Activated naive CD8-positive, alpha-beta T cell treated with anti-CD3 and anti-CD28 coated beads for 36 hours (primary cell): ENCODE results near the gene PER3. TPM values are rescaled to one million over a fixed set of nuclear protein-coding genes. Genes with fewer than 3 reads are reported as not detected.

Source experiments
- DNase-seq: peaks from one replicate; pipeline ENCODE4 v3.0.0; 2021
- H3K27ac Mint-ChIP-seq: one replicate; pipeline ENCODE4 v1.8.0; 2022; ENCODE audit warnings: mild to moderate bottlenecking, moderate library complexity, mixed read lengths
- H3K27me3 Mint-ChIP-seq: one replicate; pipeline ENCODE4 v1.8.0; 2022; ENCODE audit warnings: mild to moderate bottlenecking, mixed read lengths
- H3K36me3 Mint-ChIP-seq: one replicate; pipeline ENCODE4 v1.8.0; 2021; ENCODE audit warnings: mild to moderate bottlenecking, mixed read lengths
- H3K4me1 Mint-ChIP-seq: one replicate; pipeline ENCODE4 v1.8.0; 2021; ENCODE audit warnings: mixed read lengths
- H3K4me3 Mint-ChIP-seq: one replicate; pipeline ENCODE4 v1.8.0; 2022; ENCODE audit warnings: mild to moderate bottlenecking, moderate library complexity, mixed read lengths
- H3K9me3 Mint-ChIP-seq: one replicate; pipeline ENCODE4 v1.8.0; 2022; ENCODE audit warnings: mixed read lengths
- total RNA-seq, 2 experiments: library from RNA; stranded (reverse); gene quantifications; one replicate each; pipeline ENCODE4 v1.2.3, GENCODE V29; 2021

The PER3 gene
- total RNA-seq, 2 experiments from 2014 or later, result 4.6 to 4.9 TPM

DNA sequence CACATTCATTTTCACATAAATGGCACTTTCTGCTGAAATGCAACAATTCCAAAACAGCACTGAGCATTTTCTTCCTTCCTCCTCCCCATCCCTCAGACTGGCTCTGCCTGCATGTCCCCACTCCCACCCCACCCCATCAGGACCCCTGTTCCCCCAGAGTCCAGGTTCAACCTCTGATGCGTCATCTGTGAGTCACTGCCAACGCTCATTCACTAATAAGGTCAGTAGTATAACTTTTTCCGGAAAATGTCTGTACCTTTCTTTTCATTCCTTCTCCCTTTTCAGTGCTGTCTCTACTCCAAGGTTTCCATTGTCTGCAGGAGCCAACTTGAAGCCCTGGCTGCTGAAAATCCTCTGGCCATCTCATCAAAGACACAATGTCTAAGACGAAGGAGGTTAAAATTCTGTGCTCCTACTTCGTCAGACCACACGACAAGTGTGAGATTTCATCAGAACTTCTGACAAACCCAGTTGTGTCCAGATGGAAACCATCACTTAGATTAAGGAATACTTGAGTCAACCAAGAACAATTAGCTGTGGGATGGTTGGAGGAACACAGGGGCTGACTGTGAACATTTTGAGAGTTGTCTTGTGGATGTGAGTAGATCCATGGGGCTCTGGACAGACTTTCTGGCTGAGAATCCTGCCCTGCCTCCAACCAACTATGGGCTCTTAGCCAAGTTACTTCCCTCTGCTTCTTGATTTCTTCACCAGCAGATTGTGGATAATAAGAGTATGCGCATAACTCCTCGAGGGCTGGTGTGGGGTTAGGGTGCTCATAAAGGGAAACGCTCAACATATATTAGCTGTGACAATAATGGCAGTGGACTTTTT, 104.4 kb downstream of the PER3 start:
- Mint-ChIP-seq H3K27me3 (peaks cover 32% of the 10 kb centered on the region), H3K4me3 (no peak overlapping the region), H3K36me3 (no peaks in the 10 kb centered on the region), H3K27ac (no peak overlapping the region), H3K9me3 (peaks cover 2% of the 10 kb centered on the region), H3K4me1 (peaks cover 1% of the 10 kb centered on the region)
- DNase-seq, result no peak

DNA sequence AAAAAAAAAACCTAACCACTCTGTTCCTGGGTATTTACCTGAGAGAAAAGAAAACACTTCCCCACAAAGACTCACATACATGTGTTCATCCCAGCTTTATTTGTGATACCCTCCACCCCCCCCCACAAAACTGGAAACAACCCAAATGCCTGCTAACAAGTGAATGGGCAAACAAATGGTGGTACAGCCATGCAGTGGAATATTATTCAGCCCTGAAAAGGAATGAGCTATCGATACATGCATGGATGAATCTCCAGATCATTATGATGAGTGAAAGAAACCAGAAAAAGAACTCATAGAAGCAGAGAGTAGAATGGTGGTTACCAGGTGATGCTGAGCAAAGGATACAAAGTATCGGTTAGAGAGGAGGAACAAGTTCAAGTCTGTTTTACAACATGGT, 106.8 kb downstream of the PER3 start:
- Mint-ChIP-seq H3K27me3 (peaks cover 18% of the 10 kb centered on the region), H3K4me1 (peaks cover 1% of the 10 kb centered on the region), H3K9me3 (no peaks in the 10 kb centered on the region), H3K36me3 (no peaks in the 10 kb centered on the region), H3K4me3 (no peak overlapping the region), H3K27ac (no peak overlapping the region)
- no peak for DNase-seq

DNA sequence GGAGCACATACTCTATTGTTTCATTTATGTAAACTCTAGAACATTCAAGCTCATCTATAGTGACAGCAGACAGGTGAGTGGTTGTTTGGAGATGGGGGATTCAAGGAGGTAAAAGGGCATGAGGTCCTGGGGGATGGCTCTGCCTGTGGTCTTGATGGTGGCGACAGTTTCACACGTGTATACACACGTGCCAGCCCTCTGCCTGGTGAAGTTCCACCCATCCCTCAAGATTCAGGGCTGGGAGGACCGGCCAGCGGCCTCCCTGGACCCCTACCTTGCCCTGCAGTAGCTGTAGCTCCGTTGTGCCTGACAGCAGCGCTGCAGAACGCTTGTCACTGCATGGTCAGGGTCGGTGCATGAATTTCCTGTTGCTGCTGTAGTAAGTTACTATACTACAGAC, 107.7 kb downstream of the PER3 start:
- H3K4me1 Mint-ChIP-seq, result peaks cover 1% of the 10 kb centered on the region
- DNase-seq, result no peak
- H3K27me3 Mint-ChIP-seq, result peaks cover 12% of the 10 kb centered on the region
- H3K9me3 Mint-ChIP-seq, result no peaks in the 10 kb centered on the region
- no peaks in the 10 kb centered on the region for H3K36me3 Mint-ChIP-seq
- no peak overlapping the region for H3K4me3 Mint-ChIP-seq
- H3K27ac Mint-ChIP-seq, result no peak overlapping the region

DNA sequence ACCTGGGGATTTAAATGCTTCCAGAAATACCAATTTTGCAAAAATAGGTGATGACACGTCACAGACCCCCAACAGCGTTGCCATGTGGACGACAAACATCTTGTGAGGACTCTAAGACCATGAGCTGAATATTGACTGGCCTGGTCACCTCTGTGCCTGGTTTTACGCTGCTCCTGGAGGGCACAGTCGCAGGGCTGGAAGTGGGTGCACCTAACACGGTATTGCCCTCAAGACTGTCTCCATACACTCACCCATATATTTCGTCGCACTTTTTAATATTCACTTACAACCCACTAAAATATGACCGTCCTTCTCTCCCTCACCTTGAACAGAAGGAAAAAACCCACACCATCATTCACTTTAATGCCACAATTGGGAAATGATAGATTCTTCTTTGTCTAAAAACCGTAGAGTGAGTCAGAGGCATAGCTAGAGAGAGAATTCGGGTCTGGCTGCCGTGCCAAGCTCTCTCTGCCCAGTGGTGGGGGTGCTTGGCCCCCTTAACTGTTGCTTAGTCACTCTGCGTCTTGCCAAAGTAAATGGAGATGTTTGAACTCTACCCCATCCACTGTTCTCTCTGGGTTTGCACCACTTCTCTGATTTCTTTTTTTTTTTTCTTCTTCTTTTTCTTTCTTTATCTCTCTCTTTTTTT, 109.6 kb downstream of the PER3 start:
- Mint-ChIP-seq H3K4me1 (no peaks in the 10 kb centered on the region), H3K9me3 (no peaks in the 10 kb centered on the region), H3K36me3 (no peaks in the 10 kb centered on the region), H3K27me3 (peaks cover 3% of the 10 kb centered on the region), H3K4me3 (no peak overlapping the region), H3K27ac (no peak overlapping the region)
- no peak for DNase-seq

Other genes starting within 250 kb of the PER3 start
- gene VAMP3, start 13.0 kb upstream of the PER3 start, total RNA-seq, result 10 to 100 TPM; 15.1 to 18.5 TPM
- under 1 TPM; 0.19 to 0.74 TPM for gene UTS2, start 68.8 kb downstream of the PER3 start, total RNA-seq
- 100 to 1,000 TPM; 146 to 149 TPM for gene TNFRSF9, start 156.5 kb downstream of the PER3 start, total RNA-seq
- gene PARK7, start 177.4 kb downstream of the PER3 start, total RNA-seq, result 100 to 1,000 TPM; 565 to 569 TPM
- 1 to 10 TPM; 1.2 to 1.4 TPM for gene ERRFI1, start 242.0 kb downstream of the PER3 start, total RNA-seq